Activated naive CD4-positive, alpha-beta T cell treated with Interleukin-2 at 50 U/mL for 16 hours (primary cell): ENCODE measurements around the gene EVA1C.
"Not testable (repeated sequence)": the region's sequence is repeated elsewhere in the genome, so short reads cannot be mapped to it uniquely, and the experiment has no call there.

Experiments used
- DNase-seq: peaks from one replicate; pipeline ENCODE4 v3.0.0-alpha.2; 2020

Gene EVA1C

DNA sequence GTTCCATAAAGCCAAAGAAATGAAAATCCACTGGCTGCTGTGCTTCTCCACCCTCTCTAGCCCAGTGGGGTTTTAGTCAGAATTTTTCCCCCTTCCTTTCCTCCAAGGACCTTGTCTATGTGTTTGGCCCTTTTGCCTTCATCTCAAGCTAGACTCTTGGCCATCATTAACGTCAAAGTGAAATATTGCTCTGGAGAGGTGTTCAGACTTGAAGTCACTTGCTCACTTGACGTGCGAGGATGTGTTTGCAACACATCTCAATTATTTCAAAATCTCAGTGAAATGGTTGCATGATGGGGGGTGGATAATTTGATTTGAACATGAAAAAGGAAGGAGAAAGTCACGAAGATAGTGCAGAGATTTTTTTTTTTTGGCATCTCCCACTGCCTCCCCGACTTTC, 13.6 kb downstream of the EVA1C start:
- DNase-seq: no peak

DNA sequence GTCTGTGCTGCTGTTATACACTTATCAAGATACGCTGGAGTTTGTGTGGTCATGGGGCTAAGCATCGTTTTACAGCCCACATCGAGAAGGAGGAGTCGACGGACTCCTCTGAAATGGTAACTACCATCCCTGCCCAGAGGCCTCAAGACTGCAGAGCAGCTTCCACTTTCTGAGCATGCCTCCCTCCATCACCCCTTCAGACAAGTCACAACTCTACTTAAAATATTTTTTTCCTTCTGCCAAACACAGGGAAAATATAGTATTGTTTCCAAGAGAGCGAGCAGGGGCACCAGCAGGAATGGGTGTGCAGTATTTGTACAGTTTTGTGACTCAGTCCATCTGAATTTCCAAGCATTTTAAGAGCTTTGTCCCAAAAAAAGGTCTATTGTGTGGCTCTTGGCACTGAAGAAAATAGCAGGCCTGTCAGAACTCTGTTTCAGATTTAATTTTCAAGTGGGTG, 14.1 kb downstream of the EVA1C start:
- no peak for DNase-seq

DNA sequence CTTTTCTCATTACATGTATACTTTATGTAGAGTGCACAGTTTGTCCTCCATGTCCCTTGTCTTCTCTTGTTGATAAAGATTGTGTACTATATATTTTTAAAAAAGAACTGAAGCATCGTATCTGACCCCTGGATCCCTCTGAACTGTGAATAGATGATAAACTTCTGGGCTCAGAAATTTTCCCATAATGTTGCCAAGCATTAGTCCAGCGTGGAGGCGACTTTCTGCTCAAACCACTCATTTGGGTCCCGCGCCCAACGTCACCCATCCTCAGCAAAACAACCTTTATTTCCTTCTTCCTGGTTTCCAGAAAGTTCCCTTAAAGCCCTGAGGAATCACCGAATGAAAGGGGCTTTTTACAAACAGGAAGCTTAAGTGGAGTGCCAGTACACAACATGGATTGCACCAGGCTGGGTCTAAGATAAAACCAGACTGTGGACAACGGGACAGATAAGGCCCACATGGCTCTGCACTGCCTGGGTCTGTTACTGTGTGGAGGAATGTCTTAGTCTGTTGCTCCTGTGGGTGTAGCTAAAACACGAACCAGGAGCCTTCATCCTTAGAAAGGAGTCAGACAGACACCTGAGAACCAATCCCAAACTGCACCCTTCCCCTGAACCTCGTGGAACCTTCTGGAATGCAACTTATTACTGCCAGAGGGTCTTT, 15.6 kb downstream of the EVA1C start:
- no peak for DNase-seq

DNA sequence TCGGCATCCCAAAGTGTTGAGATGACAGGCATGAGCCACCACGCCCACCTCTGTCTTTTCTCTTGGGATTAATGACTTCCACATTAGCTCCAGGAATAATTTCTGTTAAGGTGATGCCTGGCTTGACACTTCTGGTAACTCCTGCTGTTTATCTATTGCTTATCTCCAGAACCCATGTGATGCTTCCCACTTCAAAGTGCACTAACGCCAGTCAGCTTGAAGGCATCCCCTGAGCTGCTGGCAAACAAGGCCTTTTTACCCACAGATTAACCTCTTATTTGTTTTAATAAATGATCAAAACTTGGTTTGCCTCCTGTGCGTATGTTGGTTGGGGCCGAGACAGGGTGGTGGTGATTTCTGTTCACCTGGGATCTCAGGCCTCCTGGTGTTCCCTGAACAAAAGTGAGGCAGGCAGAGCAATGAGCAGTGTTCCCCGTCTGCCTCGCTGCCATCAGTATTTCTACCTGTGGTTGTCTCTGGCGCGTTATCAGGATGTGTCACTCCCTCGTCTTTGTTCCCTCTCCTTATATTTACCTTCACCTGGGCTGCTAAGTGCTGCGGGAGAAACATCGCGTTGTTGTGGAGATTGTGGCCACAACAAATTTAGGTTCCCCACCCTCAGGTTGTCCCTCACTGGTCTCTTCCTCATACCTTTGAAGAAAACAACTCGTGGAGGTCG, 20.6 kb downstream of the EVA1C start:
- not testable (repeated sequence) for DNase-seq

DNA sequence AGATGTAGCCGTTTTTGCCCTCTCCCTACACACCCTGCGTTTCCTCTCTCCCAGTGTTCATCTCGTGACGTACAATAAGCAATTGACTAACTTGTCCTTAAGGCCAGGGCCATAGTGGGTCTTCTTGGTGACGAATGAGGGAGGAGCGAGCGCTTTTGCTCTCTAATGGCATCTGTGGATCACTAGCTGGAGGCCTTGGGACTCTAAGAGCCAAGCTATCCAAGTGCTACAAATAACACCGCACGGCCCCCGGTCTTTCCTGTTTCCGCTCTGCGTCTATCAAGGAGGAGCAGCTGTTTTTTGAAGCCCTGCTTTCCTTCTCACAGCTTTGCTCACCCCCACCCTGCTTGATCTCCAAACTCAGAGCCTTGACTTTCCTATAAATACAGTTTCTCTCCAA, 25.2 kb downstream of the EVA1C start:
- no peak for DNase-seq

DNA sequence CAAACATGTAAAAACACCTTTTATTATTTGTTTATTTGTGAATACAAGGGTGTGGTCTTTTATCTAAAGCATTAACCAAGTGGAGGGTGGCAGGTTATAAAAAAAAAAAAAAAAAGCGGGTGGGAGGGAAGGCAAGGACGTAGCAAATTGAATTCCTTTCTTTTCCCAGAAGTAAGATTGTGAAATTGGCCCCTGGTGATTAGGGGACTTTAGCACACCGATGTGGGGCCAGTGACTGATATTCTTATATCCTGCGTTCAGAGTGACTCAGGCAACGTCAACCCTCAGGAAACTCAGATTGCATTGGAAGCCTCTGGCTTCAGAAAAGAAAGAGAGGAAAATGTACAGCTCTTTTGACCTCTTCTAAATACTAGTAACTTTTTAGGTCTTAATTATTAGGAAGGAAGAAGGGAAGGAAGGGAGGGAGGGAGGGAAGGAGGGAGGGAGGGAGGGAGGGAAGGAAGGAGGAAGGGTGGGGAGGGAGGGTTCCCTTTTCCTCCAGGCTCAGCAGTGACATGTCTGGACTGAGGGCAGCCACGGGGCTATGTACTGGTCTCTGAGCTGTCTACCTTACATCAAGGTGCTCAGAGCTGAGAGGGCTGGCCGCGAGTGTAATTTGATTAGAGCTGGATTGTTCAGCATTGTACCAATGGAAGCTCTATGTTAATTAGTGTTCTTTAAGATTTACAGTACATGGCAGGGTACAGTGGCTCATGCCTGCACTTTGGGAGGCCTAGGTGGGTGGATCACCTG, 30.2 kb downstream of the EVA1C start:
- DNase-seq: no peak

DNA sequence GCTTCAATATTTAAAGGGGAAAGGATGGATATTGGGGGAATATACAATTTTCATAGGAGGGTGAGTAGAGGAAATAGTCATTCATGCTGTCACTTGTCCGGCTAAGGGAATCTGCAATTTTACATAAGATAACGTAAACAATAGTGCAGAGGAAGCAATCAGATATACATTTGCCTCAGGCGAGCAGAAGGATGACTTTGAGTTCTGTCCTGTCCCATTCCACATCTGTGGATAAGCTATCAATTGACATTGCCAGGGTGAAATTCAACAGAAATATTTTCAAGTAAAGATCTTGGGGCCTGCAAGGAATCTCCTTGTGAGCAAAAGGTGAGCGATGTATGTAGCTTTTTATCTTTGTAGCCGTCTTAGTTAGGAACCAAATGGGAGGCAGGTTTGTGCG, 32.6 kb downstream of the EVA1C start:
- no peak for DNase-seq

DNA sequence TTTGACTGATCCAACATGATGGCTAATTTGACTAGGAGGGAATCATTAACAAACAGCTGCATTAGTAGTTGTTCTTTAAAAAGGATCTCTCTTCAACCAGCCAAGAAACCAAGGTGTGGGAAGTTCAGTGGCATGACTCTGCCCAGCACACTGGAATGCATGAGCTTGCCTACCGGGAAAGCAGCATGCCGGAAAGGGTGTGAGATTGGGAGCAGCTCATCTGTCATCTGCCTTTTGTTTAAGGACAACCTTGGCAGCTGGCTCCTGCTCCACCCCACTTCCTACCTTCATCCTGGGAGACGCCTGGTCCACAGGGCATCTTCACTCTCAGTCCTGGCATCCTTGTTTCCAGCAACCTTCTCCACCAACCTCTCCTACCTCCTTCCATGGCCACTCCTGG, 33.9 kb downstream of the EVA1C start:
- not testable (repeated sequence) for DNase-seq

DNA sequence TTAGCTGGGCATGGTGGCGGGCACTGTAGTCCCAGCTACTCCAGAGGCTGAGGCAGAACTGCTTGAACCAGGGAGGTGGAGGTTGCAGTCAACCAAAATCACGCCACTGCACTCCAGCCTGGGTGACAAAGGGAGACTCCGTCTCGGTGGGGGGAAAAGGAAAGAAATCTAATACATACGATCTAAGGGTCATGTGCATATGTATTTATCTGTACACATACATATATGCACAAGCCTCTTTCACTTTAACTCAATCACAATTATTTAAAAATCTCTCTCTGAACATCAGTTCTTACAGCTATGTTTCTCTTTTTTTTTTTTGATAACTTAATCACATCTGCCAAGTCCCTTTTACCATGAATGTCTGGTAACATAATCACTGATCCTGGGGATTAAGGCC, 34.7 kb downstream of the EVA1C start:
- no peak for DNase-seq

DNA sequence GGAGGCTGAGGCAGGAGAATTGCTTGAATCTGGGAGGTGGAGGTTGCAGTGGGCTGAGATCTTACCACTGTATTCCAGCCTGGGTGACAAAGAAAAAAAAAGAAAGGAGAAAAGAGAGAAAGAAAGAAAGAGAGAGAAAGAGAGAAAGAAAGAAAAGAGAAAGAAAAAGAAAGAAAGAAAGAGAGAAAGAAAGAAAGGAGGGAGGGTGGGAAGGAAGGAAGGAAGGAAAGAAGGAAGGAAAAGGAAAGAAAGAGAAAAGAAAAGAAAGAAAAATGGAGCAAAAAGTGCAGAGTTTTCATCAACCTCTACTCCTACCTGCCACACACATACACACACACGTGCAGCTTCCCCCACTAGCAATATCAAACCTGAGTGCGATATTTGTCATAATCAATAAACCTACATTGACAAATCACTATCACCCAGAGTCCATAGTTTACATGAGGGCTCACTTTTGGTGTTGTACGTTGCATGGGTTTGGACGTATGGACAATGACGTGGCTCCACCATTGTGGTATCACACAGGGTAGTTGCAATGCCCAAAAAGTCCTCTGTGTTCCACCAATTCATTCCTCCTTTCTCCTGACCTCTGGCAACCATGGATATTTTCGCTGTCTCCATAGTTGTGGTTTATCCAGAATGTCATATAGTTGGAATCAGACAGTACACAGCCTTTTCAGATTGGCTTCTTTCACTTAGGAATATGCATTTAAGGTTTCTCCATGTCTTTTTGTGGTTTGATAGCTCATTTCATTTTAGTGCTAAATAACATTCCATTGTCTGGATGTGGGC, 36.5 kb downstream of the EVA1C start:
- no peak for DNase-seq

DNA sequence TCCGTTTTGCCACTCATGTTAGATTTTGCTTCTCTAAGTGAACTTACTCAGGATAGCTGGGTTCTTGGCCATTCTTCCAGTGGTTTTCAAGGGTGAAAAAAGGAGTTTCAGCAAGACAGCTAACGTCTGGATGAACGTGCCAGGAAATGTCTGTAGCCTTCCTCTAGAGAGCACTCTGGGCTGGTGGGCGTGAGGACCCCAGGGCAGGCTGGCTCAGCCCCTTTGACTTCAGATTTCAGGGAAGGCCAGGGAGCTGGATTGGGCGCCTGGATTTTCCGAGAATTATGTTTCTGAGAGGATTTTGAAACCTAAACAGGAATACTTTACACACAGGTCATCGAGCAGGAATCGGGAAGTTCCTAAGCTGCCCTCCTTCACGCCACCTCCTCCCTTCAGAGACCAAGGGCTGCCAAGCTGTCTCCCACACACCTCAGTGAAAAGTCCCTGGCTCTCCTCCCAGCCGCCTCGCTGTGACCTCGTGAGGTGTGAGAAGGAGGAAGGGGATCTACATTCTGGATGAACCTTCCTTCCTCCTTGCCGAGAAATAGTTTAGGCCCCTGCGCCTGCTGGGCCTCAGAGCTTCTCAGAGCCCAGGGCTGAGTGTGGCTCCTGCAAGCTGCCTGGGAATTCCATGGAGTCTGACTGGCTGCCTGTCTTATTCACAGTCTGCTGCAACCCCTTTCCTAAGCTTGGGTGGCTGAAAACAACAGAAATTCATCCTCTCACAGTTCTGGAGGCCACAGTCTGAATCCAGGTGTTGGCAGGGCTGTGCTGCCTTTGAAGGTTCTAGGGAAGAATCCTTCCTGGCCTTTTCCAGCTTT, 38.6 kb downstream of the EVA1C start:
- not testable (repeated sequence) for DNase-seq

DNA sequence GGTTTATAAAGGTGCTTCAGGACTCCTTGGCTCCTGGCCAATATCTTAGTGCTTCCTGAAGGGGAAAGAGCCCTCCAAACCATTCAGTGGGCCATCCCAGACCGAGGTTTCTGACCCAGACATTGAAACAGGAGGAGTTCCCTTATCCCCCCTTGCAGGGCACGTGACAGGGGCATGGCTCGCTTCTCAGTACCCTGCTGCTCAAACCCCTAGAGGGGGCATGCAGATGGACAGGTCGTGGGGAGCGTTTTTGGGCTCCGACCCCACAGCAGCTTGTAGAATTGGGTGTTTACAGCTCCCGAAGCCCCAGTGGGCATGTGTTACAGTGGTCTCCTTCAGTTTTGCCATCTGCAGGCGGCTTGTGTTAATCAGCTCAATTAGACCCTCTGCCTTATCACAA, 39.7 kb downstream of the EVA1C start:
- not testable (repeated sequence) for DNase-seq

DNA sequence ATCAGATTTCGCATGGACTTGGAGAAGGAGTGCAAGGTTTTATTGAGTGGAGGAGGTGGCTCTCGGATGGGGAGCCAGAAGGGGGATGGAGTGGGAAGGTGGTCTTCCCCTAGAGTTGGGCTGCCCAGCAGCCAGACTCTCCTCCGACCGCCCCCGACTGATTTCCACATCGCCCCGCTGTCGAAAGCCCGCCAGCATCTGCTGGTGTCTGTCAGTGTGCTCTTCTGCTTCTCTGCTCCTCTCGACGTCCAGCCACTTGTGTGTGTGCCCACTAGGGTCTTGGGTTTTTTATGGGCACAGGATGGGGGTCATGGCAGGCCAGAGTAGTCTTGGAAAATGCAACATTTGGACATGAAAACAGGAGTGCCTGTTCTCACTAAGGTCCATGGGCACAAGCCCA, 40.1 kb downstream of the EVA1C start:
- DNase-seq: no peak

DNA sequence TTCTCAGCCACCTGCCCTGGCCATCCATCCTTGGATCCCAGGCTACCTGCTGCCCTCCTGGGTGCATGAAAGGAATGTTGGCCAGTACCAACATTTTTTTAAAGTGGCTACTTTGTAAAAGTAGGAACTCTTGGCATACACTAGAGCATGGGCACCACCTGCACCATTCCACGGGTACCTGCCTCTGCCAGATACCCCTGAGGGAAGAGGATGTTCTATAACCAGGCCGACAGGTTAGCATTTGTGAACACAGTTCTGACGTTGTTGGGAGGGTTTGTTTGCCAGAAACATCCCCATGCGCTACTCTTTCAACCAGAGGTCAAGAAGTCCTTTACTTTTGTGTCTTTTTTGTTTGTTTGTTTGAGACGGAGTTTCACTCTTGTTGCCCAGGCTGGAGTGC, 43.0 kb downstream of the EVA1C start:
- no peak for DNase-seq

DNA sequence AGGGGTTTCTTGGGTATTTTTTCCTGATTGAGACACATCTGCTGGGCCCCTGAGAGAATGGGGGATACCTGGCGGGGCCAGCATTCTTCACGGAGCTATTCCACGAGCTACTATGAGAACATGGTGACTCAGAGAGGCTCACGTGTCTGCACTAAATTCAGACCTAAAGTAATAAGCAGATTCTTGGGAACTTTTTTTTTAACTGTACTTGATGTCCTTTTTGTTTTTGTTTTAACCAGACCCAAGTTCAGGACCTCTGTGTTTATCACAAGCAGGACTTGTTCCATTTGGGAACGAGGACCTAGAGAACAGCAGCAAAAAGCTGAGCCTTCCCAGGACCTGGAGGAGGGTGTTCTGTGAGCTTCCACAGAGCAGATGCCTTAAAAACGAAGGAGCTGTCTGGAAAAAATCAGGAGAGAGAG, 44.0 kb downstream of the EVA1C start:
- no peak for DNase-seq

DNA sequence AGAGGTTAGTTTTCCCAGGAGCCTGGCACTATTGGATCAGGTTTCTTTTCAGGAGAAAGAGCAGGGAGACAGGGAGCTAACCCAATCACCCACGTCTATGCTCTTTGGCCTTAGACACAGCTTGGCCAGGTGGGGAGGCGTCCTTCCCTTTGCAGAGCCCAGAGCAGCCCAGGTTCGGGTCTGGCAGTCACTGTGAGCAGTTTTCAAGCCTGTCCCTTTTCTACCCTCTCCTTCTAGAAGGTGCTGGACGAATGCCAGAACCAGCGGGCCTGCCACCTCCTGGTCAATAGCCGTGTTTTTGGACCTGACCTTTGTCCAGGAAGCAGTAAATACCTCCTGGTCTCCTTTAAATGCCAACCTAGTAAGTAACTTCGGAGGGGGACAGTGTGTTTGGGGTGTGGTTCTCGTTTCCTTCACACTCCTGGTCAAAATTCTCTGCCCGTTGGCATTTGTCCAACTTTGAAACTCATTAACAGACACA, 44.9 kb downstream of the EVA1C start:
- no peak for DNase-seq

DNA sequence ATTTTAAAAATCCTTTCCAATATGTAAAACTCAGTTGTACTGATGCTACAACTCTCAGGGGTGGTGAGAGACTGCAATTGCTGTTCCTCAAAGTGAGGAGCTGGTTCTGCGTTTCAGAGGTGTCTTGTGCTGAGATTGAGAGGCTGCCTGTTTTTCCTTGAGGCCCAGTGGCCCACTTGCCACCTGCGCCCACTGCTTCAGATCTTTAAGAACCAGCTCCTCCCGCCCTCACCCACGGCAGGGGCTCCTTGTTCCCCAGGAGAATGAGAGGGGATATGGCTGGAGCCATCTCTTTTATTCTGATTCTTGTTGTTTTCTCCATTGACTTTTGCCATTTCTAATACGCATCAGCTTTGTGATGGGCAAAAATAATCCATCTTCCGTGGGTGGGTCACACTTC, 45.5 kb downstream of the EVA1C start:
- DNase-seq: no peak

DNA sequence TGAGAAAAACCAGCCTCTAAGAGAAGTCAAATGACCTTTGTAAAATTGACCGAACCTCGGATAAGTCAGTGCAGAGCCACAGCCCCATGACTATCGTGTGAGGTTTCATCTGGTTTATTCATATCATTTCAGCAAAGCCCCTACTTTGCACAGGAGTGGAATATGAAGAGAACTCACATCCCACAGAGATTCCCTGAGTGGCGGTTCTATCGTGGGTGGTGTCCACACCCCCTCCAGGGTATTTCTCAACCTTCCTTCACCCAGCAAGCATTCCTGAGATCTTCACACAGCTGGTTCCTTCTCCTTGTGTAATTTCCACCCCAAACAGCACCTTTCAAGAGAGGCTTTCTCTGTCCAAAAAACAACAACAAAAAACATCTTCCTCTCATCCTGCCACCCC, 47.5 kb downstream of the EVA1C start:
- DNase-seq: no peak

DNA sequence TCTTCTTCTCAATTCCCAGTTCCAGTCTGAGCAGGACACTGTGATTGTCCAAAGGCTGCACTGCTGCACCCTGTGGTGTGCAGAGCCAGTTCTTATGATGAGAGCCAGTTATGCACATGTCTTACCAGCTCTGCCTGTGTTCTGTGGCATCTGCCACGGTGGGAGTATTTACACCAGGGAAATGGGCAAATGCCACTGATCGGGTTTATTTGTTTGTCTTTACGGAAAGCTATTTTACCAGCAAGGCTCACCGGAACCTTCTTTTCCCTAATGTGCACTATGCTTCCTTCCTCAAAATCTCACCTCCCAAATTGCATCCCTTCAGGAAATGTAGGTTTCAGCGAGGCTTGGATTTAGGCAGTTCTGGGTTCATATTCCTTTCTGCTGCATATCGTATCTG, 49.0 kb downstream of the EVA1C start:
- DNase-seq: no peak

DNA sequence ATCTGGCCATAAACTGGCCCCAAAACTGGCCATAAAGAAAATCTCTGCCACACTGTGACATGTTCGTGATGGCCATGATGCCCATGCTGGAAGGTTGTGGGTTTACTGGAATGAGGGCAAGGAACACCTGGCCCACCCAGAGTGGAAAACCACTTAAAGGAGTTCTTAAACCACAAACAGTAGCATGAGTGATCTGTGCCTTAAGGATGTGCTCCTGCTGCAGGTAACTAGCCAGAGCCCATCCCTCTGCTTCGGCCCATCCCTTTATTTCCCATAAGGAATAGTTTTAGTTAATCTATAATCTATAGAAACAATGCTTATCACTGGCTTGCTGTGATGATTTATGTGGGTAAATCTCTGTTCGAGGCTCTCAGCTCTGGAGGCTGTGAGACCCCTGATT, 50.1 kb downstream of the EVA1C start:
- not testable (repeated sequence) for DNase-seq

DNA sequence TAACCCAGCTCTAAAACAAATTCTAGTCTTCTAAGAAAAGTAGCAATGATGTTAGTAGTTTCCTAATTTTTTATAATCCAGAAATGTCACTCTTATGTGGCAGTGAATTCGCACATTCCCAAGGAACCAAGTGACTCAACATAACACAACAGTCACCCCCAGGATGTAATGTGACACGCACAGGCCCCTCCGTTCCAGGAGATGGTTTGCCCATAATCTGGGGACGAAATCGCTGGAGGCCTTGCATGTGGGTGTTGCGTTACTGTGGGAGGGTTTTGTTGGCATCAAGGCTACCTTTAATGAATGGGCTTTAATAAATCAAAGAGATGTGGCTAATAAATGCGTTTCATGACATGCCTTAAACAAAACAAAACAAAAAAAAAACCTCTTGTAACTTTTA, 50.9 kb downstream of the EVA1C start:
- no peak for DNase-seq

DNA sequence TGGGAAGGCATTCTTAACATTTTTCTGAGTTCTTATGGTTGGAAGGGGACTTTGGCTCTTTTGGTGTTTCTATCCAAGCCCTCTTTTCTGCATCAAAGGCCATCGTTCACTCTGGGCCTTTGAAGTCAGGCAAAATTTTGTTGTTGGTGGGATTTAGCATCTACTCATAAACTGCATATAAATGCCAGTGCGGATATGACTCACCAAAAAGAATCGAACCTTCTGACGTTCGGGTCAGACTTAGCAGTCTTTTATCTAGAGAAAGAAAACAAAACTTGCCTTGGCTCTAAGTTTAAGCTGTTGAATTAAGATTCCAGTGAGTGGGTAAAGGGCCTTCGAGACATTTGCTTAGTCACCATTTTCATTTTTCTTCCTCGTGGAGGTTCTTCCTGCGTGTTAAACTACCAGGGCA, 51.4 kb downstream of the EVA1C start:
- no peak for DNase-seq
